HepG2 (cell line): ENCODE measurements around the gene TACC2. TPM values are rescaled to one million over a fixed set of nuclear protein-coding genes. Genes with fewer than 3 reads are reported as not detected.

Experiments used
- CEBPG ChIP-seq: IDR thresholded peaks from 2 replicates; pipeline ENCODE4 v1.6.1; 2016
- CHD2 ChIP-seq: IDR thresholded peaks from 2 replicates; pipeline ENCODE4 v1.6.1; 2011; ENCODE audit warnings: low read depth, low read length, improper control_type of control experiment
- CHD4 ChIP-seq: fragments of 200-600 bp; sonication (generic); IDR thresholded peaks from 2 replicates; pipeline ENCODE4 v1.7.0; 2017; ENCODE audit warnings: mild to moderate bottlenecking, low read length, borderline replicate concordance
- EEA1 ChIP-seq: sonication (generic); formaldehyde crosslinking; IDR thresholded peaks from 2 replicates; pipeline ENCODE4 v1.5.1; 2020; ENCODE audit warnings: mild to moderate bottlenecking, missing genetic modification reagents, borderline replicate concordance
- EHMT2 ChIP-seq: fragments of 200-600 bp; sonication (generic); IDR thresholded peaks from 2 replicates; pipeline ENCODE4 v1.7.0; 2017; ENCODE audit warnings: antibody characterized with exemption, low read depth, low read length, borderline replicate concordance
- FOXA3 ChIP-seq: IDR thresholded peaks from 2 replicates; pipeline ENCODE4 v1.6.1; 2016; ENCODE audit warnings: missing genetic modification reagents, missing compliant biosample characterization
- FOXC1 ChIP-seq: sonication (generic); formaldehyde crosslinking; IDR thresholded peaks from 2 replicates; pipeline ENCODE4 v1.8.0; 2022; ENCODE audit warnings: mild to moderate bottlenecking, missing genetic modification reagents, borderline replicate concordance
- HDAC6 ChIP-seq: fragments of 200-600 bp; sonication (generic); IDR thresholded peaks from 2 replicates; pipeline ENCODE4 v1.7.0; 2017; ENCODE audit warnings: mild to moderate bottlenecking, antibody characterized with exemption, low read length, low read depth
- KDM5A ChIP-seq: fragments of 200-600 bp; sonication (generic); IDR thresholded peaks from 2 replicates; pipeline ENCODE4 v1.7.0; 2018; ENCODE audit warnings: antibody characterized with exemption, mild to moderate bottlenecking, low read length, borderline replicate concordance
- KLF16 ChIP-seq, 2 experiments: sonication (generic) in 1 of 2; formaldehyde crosslinking in 1 of 2; IDR thresholded peaks; 2 replicates each; pipeline versions ENCODE4 v1.6.1 to v1.8.0; 2016 to 2023; ENCODE audit warnings: missing genetic modification reagents in 2 of 2, missing compliant biosample characterization in 1 of 2
- NFKB2 ChIP-seq: sonication (generic); formaldehyde crosslinking; IDR thresholded peaks from 2 replicates; pipeline ENCODE4 v1.4.0; 2020; ENCODE audit warnings: missing genetic modification reagents, borderline replicate concordance
- REPIN1 ChIP-seq: sonication (generic); formaldehyde crosslinking; IDR thresholded peaks from 2 replicates; pipeline ENCODE4 v1.8.0; 2022; ENCODE audit warnings: missing genetic modification reagents, low read depth, mild to moderate bottlenecking, borderline replicate concordance
- SP140L ChIP-seq: sonication (generic); formaldehyde crosslinking; IDR thresholded peaks from 2 replicates; pipeline ENCODE4 v1.4.0; 2020; ENCODE audit warnings: missing genetic modification reagents, borderline replicate concordance
- TCF7L2 ChIP-seq: IDR thresholded peaks from 2 replicates; pipeline ENCODE4 v1.6.1; 2011; ENCODE audit warnings: mild to moderate bottlenecking, low read depth, low read length, moderate library complexity
- XBP1 ChIP-seq: sonication (generic); formaldehyde crosslinking; IDR thresholded peaks from 2 replicates; pipeline ENCODE4 v1.5.0; 2020; ENCODE audit warnings: missing genetic modification reagents
- ZFP36L2 ChIP-seq: sonication (generic); formaldehyde crosslinking; IDR thresholded peaks from 2 replicates; pipeline ENCODE4 v1.4.0; 2020; ENCODE audit warnings: missing genetic modification reagents
- ZNF205 ChIP-seq: IDR thresholded peaks from 2 replicates; pipeline ENCODE4 v1.6.1; 2018; ENCODE audit warnings: missing biosample characterization, missing genetic modification reagents
- ZNF282 ChIP-seq: fragments of 450-650 bp; IDR thresholded peaks from 2 replicates; pipeline ENCODE4 v1.6.1; 2018; ENCODE audit not compliant: partially characterized antibody
- ZNF749 ChIP-seq: sonication (generic); formaldehyde crosslinking; IDR thresholded peaks from 2 replicates; pipeline ENCODE4 v1.8.0; 2022; ENCODE audit warnings: mild to moderate bottlenecking, missing genetic modification reagents, moderate library complexity, borderline replicate concordance
- ZNF780A ChIP-seq: sonication (generic); formaldehyde crosslinking; IDR thresholded peaks from 2 replicates; pipeline ENCODE4 v1.8.0; 2022; ENCODE audit warnings: mild to moderate bottlenecking, missing genetic modification reagents, moderate library complexity
- ZSCAN25 ChIP-seq: sonication (generic); formaldehyde crosslinking; IDR thresholded peaks from 2 replicates; pipeline ENCODE4 v1.8.0; 2022; ENCODE audit warnings: mild to moderate bottlenecking, missing genetic modification reagents
- polyA plus RNA-seq, 8 experiments: library from polyadenylated mRNA; depleted of rRNA in 3 of 8; stranded (reverse) in 7 of 8; unstranded in 1 of 8; fragments of >200 nt; fragmentation: Illumina TruSeq in 4 of 8; extraction: Trizol in 4 of 8; gene quantifications; 2 replicates each; pipeline versions ENCODE4 v1.2.1 to v1.2.3, GENCODE V29; 2011 to 2016; ENCODE audit warnings: low read depth in 4 of 8, missing spikeins in 1 of 8, mixed read lengths in 1 of 8; ENCODE audit not compliant: insufficient read depth in 1 of 8
- total RNA-seq, 5 experiments: library from RNA; depleted of rRNA; stranded (reverse); fragments of >200 nt; fragmentation: Illumina TruSeq; extraction: Trizol; gene quantifications; 2 replicates each; pipeline ENCODE4 v1.2.3, GENCODE V29; 2016; ENCODE audit warnings: low read depth in 1 of 5
- TF ChIP-seq, protein P1 (sequence below): sonication (generic); formaldehyde crosslinking; conservative IDR thresholded peaks from 2 replicates; pipeline ENCODE4 v1.4.0; 2020; ENCODE audit warnings: mild to moderate bottlenecking, missing genetic modification reagents, moderate library complexity
- TF ChIP-seq, protein P2 (sequence below): sonication (generic); formaldehyde crosslinking; IDR thresholded peaks from 2 replicates; pipeline ENCODE4 v1.4.0; 2020; ENCODE audit warnings: missing genetic modification reagents, borderline replicate concordance
- TF ChIP-seq, protein P3 (sequence below): sonication (generic); formaldehyde crosslinking; IDR thresholded peaks from 2 replicates; pipeline ENCODE4 v1.4.0; 2020; ENCODE audit warnings: mild to moderate bottlenecking, low read depth, missing genetic modification reagents

TACC2 gene
- total and polyA plus RNA-seq, 2 of the 13 experiments (the other 11 are each of a cell fraction or from before 2014, with no cell fraction given): 11.8 to 16.0 TPM

DNA sequence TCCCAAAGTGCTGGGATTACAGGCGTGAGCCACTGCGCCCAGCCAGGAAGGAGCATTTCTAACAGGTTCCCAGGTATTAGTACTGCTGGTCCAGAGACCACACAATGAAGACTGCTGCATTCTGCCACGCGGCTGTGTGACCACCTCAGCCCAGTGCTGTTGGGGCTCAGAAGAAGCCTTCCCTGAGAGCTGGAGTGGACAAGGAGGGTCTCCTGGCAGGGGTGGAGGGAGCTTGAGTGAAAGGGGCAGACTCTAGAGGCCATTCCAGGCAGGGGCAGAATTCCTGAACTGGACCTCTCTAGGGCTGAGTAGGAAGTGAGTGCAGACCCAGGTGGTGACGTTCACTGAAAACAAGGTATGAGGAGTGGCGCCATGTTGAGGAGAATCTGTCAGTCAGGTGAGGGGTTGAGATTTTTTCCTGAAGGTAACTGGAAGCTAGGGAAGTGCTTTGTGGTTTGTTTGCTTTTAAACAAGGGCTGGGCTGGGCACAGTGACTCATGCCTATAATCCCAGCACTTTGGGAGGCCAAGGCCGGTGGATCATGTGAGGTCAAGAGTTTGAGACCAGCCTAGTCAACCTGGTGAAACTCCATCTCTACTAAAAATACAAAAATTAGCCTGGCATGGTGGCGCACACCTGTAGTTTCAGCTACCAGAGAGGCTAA, 67.6 kb downstream of the TACC2 start (continued):
- TF ChIP-seq, protein P1, sequence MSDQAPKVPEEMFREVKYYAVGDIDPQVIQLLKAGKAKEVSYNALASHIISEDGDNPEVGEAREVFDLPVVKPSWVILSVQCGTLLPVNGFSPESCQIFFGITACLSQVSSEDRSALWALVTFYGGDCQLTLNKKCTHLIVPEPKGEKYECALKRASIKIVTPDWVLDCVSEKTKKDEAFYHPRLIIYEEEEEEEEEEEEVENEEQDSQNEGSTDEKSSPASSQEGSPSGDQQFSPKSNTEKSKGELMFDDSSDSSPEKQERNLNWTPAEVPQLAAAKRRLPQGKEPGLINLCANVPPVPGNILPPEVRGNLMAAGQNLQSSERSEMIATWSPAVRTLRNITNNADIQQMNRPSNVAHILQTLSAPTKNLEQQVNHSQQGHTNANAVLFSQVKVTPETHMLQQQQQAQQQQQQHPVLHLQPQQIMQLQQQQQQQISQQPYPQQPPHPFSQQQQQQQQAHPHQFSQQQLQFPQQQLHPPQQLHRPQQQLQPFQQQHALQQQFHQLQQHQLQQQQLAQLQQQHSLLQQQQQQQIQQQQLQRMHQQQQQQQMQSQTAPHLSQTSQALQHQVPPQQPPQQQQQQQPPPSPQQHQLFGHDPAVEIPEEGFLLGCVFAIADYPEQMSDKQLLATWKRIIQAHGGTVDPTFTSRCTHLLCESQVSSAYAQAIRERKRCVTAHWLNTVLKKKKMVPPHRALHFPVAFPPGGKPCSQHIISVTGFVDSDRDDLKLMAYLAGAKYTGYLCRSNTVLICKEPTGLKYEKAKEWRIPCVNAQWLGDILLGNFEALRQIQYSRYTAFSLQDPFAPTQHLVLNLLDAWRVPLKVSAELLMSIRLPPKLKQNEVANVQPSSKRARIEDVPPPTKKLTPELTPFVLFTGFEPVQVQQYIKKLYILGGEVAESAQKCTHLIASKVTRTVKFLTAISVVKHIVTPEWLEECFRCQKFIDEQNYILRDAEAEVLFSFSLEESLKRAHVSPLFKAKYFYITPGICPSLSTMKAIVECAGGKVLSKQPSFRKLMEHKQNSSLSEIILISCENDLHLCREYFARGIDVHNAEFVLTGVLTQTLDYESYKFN (CRISPR knock-in tag): peak; percentile 71
- TF ChIP-seq, protein P2, sequence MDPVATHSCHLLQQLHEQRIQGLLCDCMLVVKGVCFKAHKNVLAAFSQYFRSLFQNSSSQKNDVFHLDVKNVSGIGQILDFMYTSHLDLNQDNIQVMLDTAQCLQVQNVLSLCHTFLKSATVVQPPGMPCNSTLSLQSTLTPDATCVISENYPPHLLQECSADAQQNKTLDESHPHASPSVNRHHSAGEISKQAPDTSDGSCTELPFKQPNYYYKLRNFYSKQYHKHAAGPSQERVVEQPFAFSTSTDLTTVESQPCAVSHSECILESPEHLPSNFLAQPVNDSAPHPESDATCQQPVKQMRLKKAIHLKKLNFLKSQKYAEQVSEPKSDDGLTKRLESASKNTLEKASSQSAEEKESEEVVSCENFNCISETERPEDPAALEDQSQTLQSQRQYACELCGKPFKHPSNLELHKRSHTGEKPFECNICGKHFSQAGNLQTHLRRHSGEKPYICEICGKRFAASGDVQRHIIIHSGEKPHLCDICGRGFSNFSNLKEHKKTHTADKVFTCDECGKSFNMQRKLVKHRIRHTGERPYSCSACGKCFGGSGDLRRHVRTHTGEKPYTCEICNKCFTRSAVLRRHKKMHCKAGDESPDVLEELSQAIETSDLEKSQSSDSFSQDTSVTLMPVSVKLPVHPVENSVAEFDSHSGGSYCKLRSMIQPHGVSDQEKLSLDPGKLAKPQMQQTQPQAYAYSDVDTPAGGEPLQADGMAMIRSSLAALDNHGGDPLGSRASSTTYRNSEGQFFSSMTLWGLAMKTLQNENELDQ (CRISPR knock-in tag): no peak
- no peak for TF ChIP-seq ZNF205 (CRISPR knock-in tag)
- no peak for TF ChIP-seq ZSCAN25 (CRISPR knock-in tag)
- TF ChIP-seq ZNF749 (CRISPR knock-in tag): no peak
- TF ChIP-seq EEA1: no peak
- TF ChIP-seq ZFP36L2: no peak
- TF ChIP-seq ZNF282: no peak
- TF ChIP-seq EHMT2: no peak
- TF ChIP-seq KLF16 (CRISPR knock-in tag; IDR thresholded peaks at IDR 0.05): 0 out of 4 replicates have a peak, but pooled peaks of 1 of the 2 experiments have one; percentile 21
- TF ChIP-seq FOXC1 (CRISPR knock-in tag): no peak
- no peak for TF ChIP-seq XBP1
- no peak for TF ChIP-seq CHD2
- no peak for TF ChIP-seq REPIN1 (CRISPR knock-in tag)
- TF ChIP-seq FOXA3 (CRISPR knock-in tag): peak; percentile 66
- TF ChIP-seq SP140L: no peak
- 0 out of 2 replicates have a peak, but pooled peaks have one; percentile 4 for TF ChIP-seq CEBPG
- TF ChIP-seq CHD4: no peak
- no peak for TF ChIP-seq TCF7L2
- TF ChIP-seq ZNF780A (CRISPR knock-in tag): no peak
- no peak for TF ChIP-seq KDM5A
- TF ChIP-seq NFKB2 (CRISPR knock-in tag): no peak
- no peak for TF ChIP-seq HDAC6
- TF ChIP-seq, protein P3, sequence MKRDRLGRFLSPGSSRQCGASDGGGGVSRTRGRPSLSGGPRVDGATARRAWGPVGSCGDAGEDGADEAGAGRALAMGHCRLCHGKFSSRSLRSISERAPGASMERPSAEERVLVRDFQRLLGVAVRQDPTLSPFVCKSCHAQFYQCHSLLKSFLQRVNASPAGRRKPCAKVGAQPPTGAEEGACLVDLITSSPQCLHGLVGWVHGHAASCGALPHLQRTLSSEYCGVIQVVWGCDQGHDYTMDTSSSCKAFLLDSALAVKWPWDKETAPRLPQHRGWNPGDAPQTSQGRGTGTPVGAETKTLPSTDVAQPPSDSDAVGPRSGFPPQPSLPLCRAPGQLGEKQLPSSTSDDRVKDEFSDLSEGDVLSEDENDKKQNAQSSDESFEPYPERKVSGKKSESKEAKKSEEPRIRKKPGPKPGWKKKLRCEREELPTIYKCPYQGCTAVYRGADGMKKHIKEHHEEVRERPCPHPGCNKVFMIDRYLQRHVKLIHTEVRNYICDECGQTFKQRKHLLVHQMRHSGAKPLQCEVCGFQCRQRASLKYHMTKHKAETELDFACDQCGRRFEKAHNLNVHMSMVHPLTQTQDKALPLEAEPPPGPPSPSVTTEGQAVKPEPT: no peak
